K562 (cell line): ENCODE data around the gene SPEF1. TPM values are rescaled to one million over a fixed set of nuclear protein-coding genes. Genes with fewer than 3 reads are reported as not detected.

Source experiments
- ADNP ChIP-seq: fragments of 200-800 bp; sonication (Bioruptor generic); IDR thresholded peaks from 2 replicates; pipeline ENCODE4 v1.6.1; 2016; ENCODE audit warnings: missing genetic modification characterization, missing compliant biosample characterization
- ARID1B ChIP-seq: fragments of 450-650 bp; IDR thresholded peaks from 2 replicates; pipeline ENCODE4 v1.6.1; 2016; ENCODE audit warnings: antibody characterized with exemption, mild to moderate bottlenecking, inconsistent platforms
- ELF4 ChIP-seq: fragments of 450-650 bp; formaldehyde crosslinking; IDR thresholded peaks from 2 replicates; pipeline ENCODE4 v1.4.0; 2022; ENCODE audit warnings: missing genetic modification characterization
- FOSL1 ChIP-seq: fragments of 200-800 bp; sonication (Bioruptor generic); conservative IDR thresholded peaks from 2 replicates; pipeline ENCODE4 v1.6.1; 2016; ENCODE audit warnings: missing genetic modification characterization, missing compliant biosample characterization
- GATA2 ChIP-seq: sonication (generic); formaldehyde crosslinking; IDR thresholded peaks from 2 replicates; pipeline ENCODE4 v1.4.0; 2020; ENCODE audit warnings: mild to moderate bottlenecking, missing genetic modification reagents
- KLF16 ChIP-seq: IDR thresholded peaks from 2 replicates; pipeline ENCODE4 v1.6.1; 2016; ENCODE audit warnings: antibody characterized with exemption
- NFE2 ChIP-seq: IDR thresholded peaks from 2 replicates; pipeline ENCODE4 v1.6.1; 2014; ENCODE audit warnings: antibody characterized with exemption, low read depth
- PHF20 ChIP-seq: fragments of 450-650 bp; IDR thresholded peaks from 2 replicates; pipeline ENCODE4 v1.6.1; 2018; ENCODE audit not compliant: partially characterized antibody
- polyA plus RNA-seq, 8 experiments: library from polyadenylated mRNA; depleted of rRNA in 4 of 8; stranded (reverse) in 5 of 8; unstranded in 3 of 8; fragments of >200 nt; fragmentation: Nextera tagmentation in 2 of 8; fragmentation: Illumina TruSeq in 1 of 8; extraction: Ambion mirVana in 2 of 8; extraction: Trizol in 1 of 8; gene quantifications; 2 replicates each; pipeline versions ENCODE4 v1.2.1 to v1.2.3, GENCODE V29; 2011 to 2014; ENCODE audit warnings: inconsistent platforms in 1 of 8, missing spikeins in 1 of 8
- total RNA-seq, 7 experiments: library from RNA; depleted of rRNA in 6 of 7; stranded (reverse); fragments of >200 nt in 6 of 7; fragmentation: Illumina TruSeq in 2 of 7; extraction: Trizol in 2 of 7; gene quantifications; 2 replicates each; pipeline versions ENCODE4 v1.2.1 to v1.2.3, GENCODE V29; 2011 to 2021; ENCODE audit warnings: low replicate concordance in 1 of 7
- TF ChIP-seq, protein P1 (sequence below): fragments of 250-450 bp; sonication (Bioruptor Pico); IDR thresholded peaks from 2 replicates; pipeline ENCODE4 v1.5.1; 2021; ENCODE audit warnings: mild to moderate bottlenecking
- TF ChIP-seq, protein P2 (sequence below): fragments of 250-450 bp; sonication (Bioruptor Pico); IDR thresholded peaks from 2 replicates; pipeline ENCODE4 v1.9.0; 2021; ENCODE audit warnings: mild to moderate bottlenecking, inconsistent platforms

SPEF1 gene
- total and polyA plus RNA-seq, 9 of the 15 experiments (the other 6 are each of a cell fraction or from before 2014, with no cell fraction given): not detected

DNA sequence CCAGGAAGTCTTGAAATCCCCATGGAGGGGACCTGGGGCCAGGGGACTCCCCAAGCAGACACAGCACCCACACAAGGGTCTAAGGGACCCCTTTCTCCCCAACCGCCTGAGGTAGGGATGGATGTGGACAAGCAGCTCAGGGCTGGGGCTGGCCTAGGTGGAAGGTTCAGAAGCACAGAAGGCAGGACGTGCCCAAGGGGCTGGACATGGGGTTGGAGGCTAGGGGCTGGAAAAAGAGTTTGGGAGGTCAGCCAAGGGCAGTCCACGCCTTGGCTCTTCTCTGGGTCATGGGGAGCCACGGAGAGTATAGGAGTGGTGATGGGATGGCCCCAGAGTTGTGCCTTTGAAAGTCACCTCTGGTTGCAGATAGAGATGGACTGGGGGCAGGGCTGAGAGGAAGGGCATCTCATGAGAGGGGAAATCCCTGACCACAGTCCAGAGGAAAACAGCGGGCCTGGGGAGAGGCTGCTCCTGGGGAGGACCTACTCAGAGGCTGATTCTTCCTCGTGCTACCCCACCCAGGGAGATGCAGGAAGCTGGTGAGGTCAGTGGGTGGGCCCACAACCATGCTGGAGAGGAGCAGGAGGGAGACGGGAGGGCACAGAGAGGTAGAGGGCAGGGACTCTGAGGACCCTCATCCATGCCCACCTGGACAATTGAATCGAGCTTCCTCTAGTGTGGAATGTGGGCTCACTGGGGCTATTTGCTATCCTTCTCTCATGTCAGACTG lies 51.3 kb downstream of the SPEF1 start (continued):
- TF ChIP-seq, protein P1, sequence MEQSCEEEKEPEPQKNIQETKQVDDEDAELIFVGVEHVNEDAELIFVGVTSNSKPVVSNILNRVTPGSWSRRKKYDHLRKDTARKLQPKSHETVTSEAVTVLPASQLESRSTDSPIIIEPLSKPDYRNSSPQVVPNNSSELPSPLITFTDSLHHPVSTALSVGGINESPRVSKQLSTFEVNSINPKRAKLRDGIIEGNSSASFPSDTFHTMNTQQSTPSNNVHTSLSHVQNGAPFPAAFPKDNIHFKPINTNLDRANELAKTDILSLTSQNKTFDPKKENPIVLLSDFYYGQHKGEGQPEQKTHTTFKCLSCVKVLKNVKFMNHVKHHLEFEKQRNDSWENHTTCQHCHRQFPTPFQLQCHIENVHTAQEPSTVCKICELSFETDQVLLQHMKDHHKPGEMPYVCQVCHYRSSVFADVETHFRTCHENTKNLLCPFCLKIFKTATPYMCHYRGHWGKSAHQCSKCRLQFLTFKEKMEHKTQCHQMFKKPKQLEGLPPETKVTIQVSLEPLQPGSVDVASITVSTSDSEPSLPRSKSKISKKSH (CRISPR knock-in tag): no peak
- TF ChIP-seq ARID1B (no peak), ADNP (no peak), KLF16 (no peak), PHF20 (no peak), ELF4 (no peak), FOSL1 (tag) (no peak), GATA2 (CRISPR knock-in tag) (no peak), NFE2 (no peak)
- TF ChIP-seq, protein P2, sequence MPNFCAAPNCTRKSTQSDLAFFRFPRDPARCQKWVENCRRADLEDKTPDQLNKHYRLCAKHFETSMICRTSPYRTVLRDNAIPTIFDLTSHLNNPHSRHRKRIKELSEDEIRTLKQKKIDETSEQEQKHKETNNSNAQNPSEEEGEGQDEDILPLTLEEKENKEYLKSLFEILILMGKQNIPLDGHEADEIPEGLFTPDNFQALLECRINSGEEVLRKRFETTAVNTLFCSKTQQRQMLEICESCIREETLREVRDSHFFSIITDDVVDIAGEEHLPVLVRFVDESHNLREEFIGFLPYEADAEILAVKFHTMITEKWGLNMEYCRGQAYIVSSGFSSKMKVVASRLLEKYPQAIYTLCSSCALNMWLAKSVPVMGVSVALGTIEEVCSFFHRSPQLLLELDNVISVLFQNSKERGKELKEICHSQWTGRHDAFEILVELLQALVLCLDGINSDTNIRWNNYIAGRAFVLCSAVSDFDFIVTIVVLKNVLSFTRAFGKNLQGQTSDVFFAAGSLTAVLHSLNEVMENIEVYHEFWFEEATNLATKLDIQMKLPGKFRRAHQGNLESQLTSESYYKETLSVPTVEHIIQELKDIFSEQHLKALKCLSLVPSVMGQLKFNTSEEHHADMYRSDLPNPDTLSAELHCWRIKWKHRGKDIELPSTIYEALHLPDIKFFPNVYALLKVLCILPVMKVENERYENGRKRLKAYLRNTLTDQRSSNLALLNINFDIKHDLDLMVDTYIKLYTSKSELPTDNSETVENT (CRISPR knock-in tag): no peak
